Glomerular visceral epithelial cell (primary cell): Measurements from ENCODE around the gene ROR1.
A peak's percentile ranks its signal among the peaks of the same experiment; 100 is the strongest.

Experiments used
- DNase-seq: peaks from one replicate; pipeline ENCODE4 v3.0.0-alpha.2; 2016; ENCODE audit errors: extremely low spot score

ROR1 gene

GRCh38 chr1:64013395-64013794 is 239.6 kb downstream of the ROR1 start:
- DNase-seq: no peak

- peak; percentile 71 for DNase-seq
Measured at GRCh38 chr1:64019818-64020217, 246.0 kb downstream of the ROR1 start.

DNA sequence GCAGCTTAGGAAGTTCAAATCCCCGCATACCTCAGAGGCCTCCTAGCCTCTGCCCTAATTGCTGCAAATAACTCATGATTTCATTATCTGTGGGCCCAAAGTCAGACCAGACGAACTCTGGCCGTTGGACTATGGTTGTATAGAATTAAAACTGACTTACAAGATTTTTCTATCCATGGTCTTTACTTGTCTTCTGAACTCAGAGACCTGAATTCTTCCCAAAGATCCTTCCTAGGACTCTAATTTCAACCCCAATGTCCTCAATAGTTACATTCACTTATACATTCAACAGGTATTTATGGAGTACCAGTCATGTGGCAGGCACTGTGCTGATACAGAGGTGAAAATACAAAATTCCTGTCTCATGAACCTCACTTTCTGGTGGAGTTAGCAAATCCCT is 247.2 kb downstream of the ROR1 start:
- no peak for DNase-seq

DNA sequence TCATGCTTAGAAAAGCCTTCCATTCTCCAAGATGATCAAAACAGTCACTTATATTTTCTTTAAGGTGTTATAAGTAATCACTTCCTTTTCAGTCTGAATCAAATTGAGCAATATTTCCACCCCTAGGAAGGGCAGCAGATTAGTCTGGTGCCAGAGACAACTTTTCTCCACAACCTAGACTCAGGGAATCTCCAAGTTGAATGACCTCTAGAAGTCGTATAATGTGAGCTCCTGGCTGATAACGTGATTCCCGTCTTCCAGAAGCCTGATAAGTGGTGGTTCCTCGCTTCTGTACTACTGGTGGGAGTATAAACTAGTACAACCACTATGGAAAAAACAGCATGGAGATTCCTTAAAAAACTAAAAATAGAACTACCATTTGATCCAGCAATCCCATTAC is 251.2 kb downstream of the ROR1 start:
- DNase-seq: no peak

GRCh38 chr1:64029037-64029436 is 255.2 kb downstream of the ROR1 start:
- DNase-seq: no peak

DNA sequence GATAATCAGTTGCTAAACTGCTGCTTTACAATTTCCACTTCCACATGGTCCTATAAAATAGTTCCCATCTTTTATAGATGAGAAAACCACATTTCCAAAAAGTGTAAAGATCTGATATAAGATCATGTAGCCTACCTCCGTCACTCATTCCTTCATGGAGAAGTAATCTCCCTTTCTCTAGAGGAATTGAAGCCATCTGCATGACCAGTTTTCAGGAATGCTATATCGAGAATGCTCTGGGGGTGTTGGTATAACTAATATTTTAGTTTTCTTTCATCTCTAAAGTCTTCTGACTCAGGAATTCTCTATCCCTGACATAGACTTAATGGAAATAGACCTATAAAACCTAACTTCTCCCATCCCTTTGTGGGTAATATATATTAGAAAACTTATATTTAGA is 256.6 kb downstream of the ROR1 start:
- peak; percentile 67 for DNase-seq

DNA sequence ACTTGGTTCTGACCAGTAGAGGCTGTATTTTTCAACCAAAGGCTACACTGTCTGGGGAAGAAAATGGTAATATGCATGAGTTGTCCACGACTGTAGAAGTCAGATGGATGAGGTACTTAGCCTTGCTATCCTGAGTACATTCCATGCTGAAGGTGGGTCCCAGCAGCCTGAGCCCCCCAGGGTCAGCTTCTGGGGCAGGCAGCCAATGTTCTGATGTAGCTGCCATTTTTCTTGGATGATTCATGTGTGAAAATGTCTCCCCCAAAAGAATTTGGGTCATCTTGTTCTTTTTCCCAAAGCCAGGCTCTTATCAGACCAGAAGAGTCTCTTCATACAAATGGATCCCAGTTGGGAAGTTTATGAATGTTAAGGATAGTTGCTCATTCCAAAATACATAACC is 257.4 kb downstream of the ROR1 start:
- peak; percentile 34 for DNase-seq

GRCh38 chr1:64033667-64034220 is 259.9 kb downstream of the ROR1 start:
- DNase-seq: no peak

DNA sequence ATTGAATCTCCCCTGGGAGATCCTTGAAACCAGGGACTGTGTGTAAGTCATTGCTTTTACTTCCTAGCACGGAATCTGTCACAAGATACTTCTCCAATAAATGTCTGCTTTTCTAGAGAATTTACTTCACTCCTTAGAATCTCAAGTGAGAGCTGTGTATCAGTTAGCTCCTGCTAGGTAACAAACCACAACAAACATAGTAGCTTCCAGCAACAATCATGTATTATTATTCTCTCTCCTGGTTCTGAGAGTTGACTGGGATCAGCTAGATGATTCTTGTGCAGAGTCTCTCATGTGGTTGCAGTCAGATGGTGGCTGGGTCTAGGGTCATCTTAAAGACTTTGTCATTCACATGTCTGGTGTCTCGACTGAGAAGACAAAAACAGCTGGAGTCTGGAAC is 262.7 kb downstream of the ROR1 start:
- DNase-seq: no peak

DNA sequence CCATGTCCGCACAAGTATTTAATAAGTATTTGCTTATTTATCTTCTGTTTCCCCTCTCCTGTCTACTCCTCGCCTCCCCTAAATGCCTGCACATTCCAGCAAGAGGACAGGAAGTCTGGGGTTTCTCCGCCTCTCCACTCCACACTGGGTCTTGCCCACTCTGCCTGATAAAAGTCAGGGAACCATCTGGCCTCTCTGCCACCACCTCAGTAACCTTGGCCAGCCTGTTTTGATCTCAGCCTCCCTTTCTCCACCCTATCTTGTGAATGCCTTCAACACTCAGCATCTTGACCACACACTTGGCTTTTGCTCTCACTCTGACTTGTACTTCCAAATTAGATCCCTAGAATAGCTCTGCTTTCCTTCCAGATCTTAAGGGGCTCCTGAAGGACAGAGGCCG is 264.3 kb downstream of the ROR1 start:
- peak; percentile 45 for DNase-seq

DNA sequence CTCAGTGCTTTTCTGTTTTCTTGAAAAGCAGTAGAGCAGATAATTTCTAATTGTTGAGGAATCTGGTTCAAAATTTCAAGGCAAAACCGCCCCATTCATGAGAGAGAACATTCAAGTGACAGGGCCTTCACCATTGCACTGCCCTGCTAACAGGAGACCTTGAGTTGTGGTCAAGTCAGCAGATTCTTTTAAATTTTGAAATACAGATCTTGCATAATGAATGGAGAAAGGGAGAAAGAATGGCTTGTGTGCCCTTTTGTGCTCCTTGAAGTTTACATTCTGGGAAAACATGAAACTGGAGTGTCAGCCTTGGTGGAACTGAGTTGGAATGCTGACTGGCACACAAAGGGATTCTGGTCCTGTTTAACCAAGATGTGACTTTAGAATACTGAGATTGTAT is 265.1 kb downstream of the ROR1 start:
- DNase-seq: no peak

GRCh38 chr1:64039390-64039926 is 265.6 kb downstream of the ROR1 start:
- DNase-seq: peak; percentile 99

GRCh38 chr1:64041371-64042131 is 267.7 kb downstream of the ROR1 start:
- no peak for DNase-seq

GRCh38 chr1:64042331-64043100 is 268.7 kb downstream of the ROR1 start:
- peak; percentile 90 for DNase-seq

- no peak for DNase-seq
Measured at GRCh38 chr1:64043288-64043687, 269.5 kb downstream of the ROR1 start.

DNA sequence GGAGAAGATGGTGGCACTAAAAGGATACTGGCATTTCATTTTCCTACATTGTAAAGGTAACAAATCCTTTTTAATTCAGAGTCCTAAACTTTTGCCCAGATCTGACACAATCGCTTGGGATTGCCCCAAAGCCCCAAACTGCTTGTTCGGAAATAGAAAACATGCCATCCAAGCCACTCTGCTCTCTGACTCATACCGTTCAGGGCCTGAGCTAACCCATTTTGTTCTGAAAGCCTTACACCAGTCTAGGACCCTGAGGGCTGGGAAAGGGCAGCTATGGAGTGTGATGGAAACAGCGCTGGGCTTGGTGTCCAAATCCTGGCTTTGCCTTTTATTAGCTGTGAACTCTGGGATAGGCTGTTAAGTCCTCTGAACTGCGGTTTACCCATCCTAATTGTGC is 270.2 kb downstream of the ROR1 start:
- peak; percentile 20 for DNase-seq

DNA sequence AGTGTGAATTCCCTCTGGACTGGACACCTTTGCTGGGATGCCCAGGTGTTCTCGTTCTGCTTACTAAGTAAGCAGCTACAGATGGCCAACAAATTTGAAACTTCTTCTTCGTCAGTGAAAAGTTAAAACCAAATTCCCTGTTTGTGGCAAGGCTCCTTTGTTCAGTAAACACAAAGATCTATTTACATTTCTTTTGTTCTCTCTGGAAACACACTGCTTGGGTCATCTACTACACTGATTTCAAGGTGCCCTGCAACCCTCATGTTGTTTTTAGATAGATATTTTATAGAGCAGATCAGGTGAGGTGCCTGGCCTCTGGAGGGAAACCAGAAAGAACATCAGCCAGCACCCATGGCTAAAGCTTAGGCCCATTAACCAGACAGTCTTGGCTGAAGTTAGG is 272.4 kb downstream of the ROR1 start:
- no peak for DNase-seq

DNA sequence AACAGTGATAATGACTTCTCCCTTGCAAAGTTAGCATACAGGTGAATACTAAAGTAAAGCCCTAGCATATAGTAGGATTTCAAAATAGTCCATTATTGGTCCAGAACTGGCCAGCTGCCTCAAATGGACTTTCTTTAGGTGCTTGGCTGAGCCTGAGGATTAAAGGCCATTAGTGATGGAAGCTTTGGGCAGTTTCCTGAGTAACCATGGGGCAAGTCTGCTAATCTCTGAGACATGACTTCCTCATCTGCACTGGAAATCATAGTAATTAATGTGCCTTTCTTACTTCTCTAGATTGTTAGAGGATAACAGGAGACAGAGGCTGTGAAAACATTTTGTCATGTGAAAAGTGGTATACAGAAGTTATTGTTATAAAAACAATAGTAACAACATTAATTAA is 273.1 kb downstream of the ROR1 start:
- DNase-seq: no peak

DNA sequence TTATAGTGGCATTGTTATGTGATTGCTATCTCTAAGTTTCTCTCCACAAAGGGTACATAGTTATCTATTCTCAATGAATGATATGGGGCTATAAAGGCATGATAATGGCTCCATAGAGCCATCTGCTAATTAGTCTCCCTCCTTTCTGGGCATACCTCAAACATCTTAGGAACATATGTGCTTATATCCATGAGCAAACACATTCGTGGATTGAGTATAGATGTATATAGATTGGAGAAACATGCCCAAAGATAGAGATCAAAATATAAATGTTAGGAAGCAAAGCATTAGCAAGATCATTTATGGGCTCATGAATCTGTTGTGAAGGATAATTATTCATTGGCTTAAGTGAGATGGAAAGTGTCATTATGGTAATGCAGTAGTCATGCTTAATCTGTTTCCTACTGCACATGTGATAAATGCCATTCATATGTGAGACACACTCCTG is 273.8 kb downstream of the ROR1 start:
- no peak for DNase-seq

- DNase-seq: no peak
Measured at GRCh38 chr1:64049900-64050540, 276.2 kb downstream of the ROR1 start.

DNA sequence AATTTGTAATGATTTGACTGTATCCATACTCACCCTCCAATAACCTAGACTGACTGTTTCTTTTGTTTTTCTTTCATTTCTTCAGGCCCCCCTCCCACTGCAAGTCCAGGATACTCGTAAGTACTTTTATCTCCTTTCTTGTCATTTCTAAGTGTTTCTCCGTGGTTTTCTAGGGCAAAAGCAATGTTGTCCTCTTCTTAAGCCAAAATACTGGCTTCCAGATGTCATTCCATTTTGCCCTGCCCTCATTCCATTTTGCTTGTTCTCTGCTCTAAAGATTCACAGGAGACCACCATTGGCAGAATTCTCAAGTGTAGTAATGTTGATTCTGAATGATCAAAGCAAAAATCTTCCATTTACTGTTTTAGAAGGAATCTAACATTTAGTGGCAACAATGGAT is 276.8 kb downstream of the ROR1 start:
- DNase-seq: no peak

DNA sequence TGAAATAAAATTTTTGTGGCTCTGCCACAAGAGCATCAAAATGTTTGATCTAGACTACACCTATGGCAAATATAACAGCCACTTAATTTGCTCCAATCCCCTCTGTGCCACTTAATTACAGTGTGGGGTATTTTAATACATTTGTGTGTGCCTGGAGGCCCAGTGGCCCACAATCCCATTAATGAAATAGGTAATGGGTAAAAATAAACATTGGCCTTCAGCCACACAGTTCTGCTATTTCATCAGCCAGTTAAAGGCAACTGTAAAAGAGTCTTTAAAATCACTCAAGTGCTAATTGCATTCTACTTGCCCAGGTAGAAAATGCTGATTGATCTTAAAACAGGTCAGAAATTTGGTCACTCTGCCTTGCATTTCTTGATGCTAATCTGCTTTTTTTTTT is 278.0 kb downstream of the ROR1 start:
- DNase-seq: no peak
